Ectodermal cell (in vitro differentiated cells): ENCODE results near the gene C1QTNF2.
"Not testable (repeated sequence)": the region's sequence is repeated elsewhere in the genome, so short reads cannot be mapped to it uniquely, and the experiment has no call there.

Experiments used
- H3K27ac ChIP-seq: 2 replicates; pipeline ENCODE4 v1.7.0; 2013; ENCODE audit warnings: mild to moderate bottlenecking, low read depth, low read length; ENCODE audit not compliant: insufficient read depth, poor library complexity, severe bottlenecking
- H3K27me3 ChIP-seq: 2 replicates; pipeline ENCODE4 v1.7.0; 2013; ENCODE audit warnings: mild to moderate bottlenecking, low read length; ENCODE audit not compliant: insufficient read depth, control insufficient read depth, poor library complexity, severe bottlenecking
- H3K36me3 ChIP-seq: one replicate; pipeline ENCODE4 v1.7.0; 2013; ENCODE audit warnings: low read length; ENCODE audit not compliant: control insufficient read depth, insufficient read depth
- H3K4me1 ChIP-seq: one replicate; pipeline ENCODE4 v1.7.0; 2013; ENCODE audit warnings: low read length; ENCODE audit not compliant: control insufficient read depth, insufficient read depth
- H3K4me3 ChIP-seq: 2 replicates; pipeline ENCODE4 v1.7.0; 2013; ENCODE audit warnings: low read depth, low read length, control low read depth; ENCODE audit not compliant: insufficient read depth
- H3K9me3 ChIP-seq: 2 replicates; pipeline ENCODE4 v1.7.0; 2013; ENCODE audit warnings: mild to moderate bottlenecking, low read length, moderate library complexity; ENCODE audit not compliant: control insufficient read depth
- WGBS, 2 experiments: methylation state at CpG; one replicate each; pipeline ENCODE4 v1.1.7; 2013; ENCODE audit warnings: missing lambda C conversion rate in 2 of 2; 5-methylcytosine and 5-hydroxymethylcytosine counted together

C1QTNF2 gene

GRCh38 chr5:160349249-160349934 lies 21.0 kb downstream of the C1QTNF2 start:
- WGBS, 2 experiments, result 95 to 96% methylated on average over 27 of the region's 27 CpGs
- no peaks in the 10 kb centered on the region for H3K27me3 ChIP-seq
- H3K4me3 ChIP-seq, result no peak overlapping the region
- no peak overlapping the region for H3K27ac ChIP-seq
- no peaks in the 10 kb centered on the region for H3K9me3 ChIP-seq
- no peaks in the 10 kb centered on the region for H3K4me1 ChIP-seq
- H3K36me3 ChIP-seq, result no peaks in the 10 kb centered on the region

GRCh38 chr5:160348080-160348479 lies 22.3 kb downstream of the C1QTNF2 start:
- H3K36me3 ChIP-seq, result no peaks in the 10 kb centered on the region
- no peak overlapping the region for H3K4me3 ChIP-seq
- no peaks in the 10 kb centered on the region for H3K27me3 ChIP-seq
- 89 to 91% methylated on average over 11 of the region's 11 CpGs for WGBS, 2 experiments
- no peaks in the 10 kb centered on the region for H3K4me1 ChIP-seq
- no peak overlapping the region for H3K27ac ChIP-seq
- no peaks in the 10 kb centered on the region for H3K9me3 ChIP-seq

- H3K27ac ChIP-seq, result no peak overlapping the region
- no peaks in the 10 kb centered on the region for H3K27me3 ChIP-seq
- H3K9me3 ChIP-seq, result no peaks in the 10 kb centered on the region
- H3K36me3 ChIP-seq, result no peaks in the 10 kb centered on the region
- no peak overlapping the region for H3K4me3 ChIP-seq
- WGBS, 2 experiments, result 92 to 95% methylated on average over 6 of the region's 6 CpGs
- no peaks in the 10 kb centered on the region for H3K4me1 ChIP-seq
These were observed 23.0 kb downstream of the C1QTNF2 start for GRCh38 chr5:160347448-160347847.

GRCh38 chr5:160342413-160342941 lies 27.9 kb downstream of the C1QTNF2 start:
- no peak overlapping the region for H3K4me3 ChIP-seq
- no peaks in the 10 kb centered on the region for H3K27me3 ChIP-seq
- H3K9me3 ChIP-seq, result no peaks in the 10 kb centered on the region
- 90 to 95% methylated on average over 4 of the region's 4 CpGs for WGBS, 2 experiments
- no peaks in the 10 kb centered on the region for H3K36me3 ChIP-seq
- no peak overlapping the region for H3K27ac ChIP-seq
- H3K4me1 ChIP-seq, result no peaks in the 10 kb centered on the region

GRCh38 chr5:160341309-160341870 lies 29.0 kb downstream of the C1QTNF2 start:
- H3K36me3 ChIP-seq, result no peaks in the 10 kb centered on the region
- WGBS, 2 experiments, result 86 to 90% methylated on average over 6 of the region's 6 CpGs
- H3K27ac ChIP-seq, result no peak overlapping the region
- no peaks in the 10 kb centered on the region for H3K4me1 ChIP-seq
- no peaks in the 10 kb centered on the region for H3K9me3 ChIP-seq
- H3K27me3 ChIP-seq, result no peaks in the 10 kb centered on the region
- no peak overlapping the region for H3K4me3 ChIP-seq

GRCh38 chr5:160340513-160340912 lies 29.9 kb downstream of the C1QTNF2 start:
- not testable (repeated sequence) for H3K4me3 ChIP-seq, H3K4me1 ChIP-seq, H3K27ac ChIP-seq, H3K9me3 ChIP-seq, H3K36me3 ChIP-seq, H3K27me3 ChIP-seq

GRCh38 chr5:160339406-160340130 lies 30.9 kb downstream of the C1QTNF2 start:
- 90 to 91% methylated on average over 10 of the region's 10 CpGs for WGBS, 2 experiments
- H3K36me3 ChIP-seq, result no peaks in the 10 kb centered on the region
- no peaks in the 10 kb centered on the region for H3K27me3 ChIP-seq
- H3K27ac ChIP-seq, result no peak overlapping the region
- H3K4me3 ChIP-seq, result no peak overlapping the region
- no peaks in the 10 kb centered on the region for H3K9me3 ChIP-seq
- H3K4me1 ChIP-seq, result no peaks in the 10 kb centered on the region

- not testable (repeated sequence) for H3K4me1 ChIP-seq, H3K27ac ChIP-seq, H3K9me3 ChIP-seq, H3K27me3 ChIP-seq, H3K4me3 ChIP-seq, H3K36me3 ChIP-seq
- WGBS, 2 experiments, result 88 to 90% methylated on average over 3 of the region's 3 CpGs
These were observed 35.7 kb downstream of the C1QTNF2 start for GRCh38 chr5:160334716-160335115.

- no peaks in the 10 kb centered on the region for H3K9me3 ChIP-seq
- H3K27me3 ChIP-seq, result no peaks in the 10 kb centered on the region
- H3K4me1 ChIP-seq, result no peaks in the 10 kb centered on the region
- WGBS, 2 experiments, result 90 to 94% methylated on average over 3 of the region's 3 CpGs
- H3K4me3 ChIP-seq, result no peak overlapping the region
- H3K27ac ChIP-seq, result no peak overlapping the region
- H3K36me3 ChIP-seq, result no peaks in the 10 kb centered on the region
These were observed 36.7 kb downstream of the C1QTNF2 start for GRCh38 chr5:160333721-160334120.

- WGBS, 2 experiments, result 94% methylated on average over 4 of the region's 4 CpGs
- no peaks in the 10 kb centered on the region for H3K9me3 ChIP-seq
- no peak overlapping the region for H3K27ac ChIP-seq
These were observed 40.2 kb downstream of the C1QTNF2 start for GRCh38 chr5:160330212-160330611.

More at GRCh38 chr5:160330212-160330611, 40.2 kb downstream of the C1QTNF2 start:
- H3K27me3 ChIP-seq, result no peaks in the 10 kb centered on the region
- H3K4me1 ChIP-seq, result peaks cover 8% of the 10 kb centered on the region
- no peaks in the 10 kb centered on the region for H3K36me3 ChIP-seq
- no peak overlapping the region for H3K4me3 ChIP-seq
